GM12801 (cell line): ENCODE measurements around the gene HNRNPL.

Experiments used
- CTCF ChIP-seq: IDR thresholded peaks from one replicate; pipeline ENCODE4 v1.5.1; 2011; ENCODE audit warnings: control low read depth; ENCODE audit not compliant: insufficient read length; ENCODE audit errors: extremely low read depth

Gene HNRNPL

GRCh38 chr19:38850976-38851621 lies 1.3 kb upstream of the HNRNPL start:
- TF ChIP-seq CTCF: no peak

DNA sequence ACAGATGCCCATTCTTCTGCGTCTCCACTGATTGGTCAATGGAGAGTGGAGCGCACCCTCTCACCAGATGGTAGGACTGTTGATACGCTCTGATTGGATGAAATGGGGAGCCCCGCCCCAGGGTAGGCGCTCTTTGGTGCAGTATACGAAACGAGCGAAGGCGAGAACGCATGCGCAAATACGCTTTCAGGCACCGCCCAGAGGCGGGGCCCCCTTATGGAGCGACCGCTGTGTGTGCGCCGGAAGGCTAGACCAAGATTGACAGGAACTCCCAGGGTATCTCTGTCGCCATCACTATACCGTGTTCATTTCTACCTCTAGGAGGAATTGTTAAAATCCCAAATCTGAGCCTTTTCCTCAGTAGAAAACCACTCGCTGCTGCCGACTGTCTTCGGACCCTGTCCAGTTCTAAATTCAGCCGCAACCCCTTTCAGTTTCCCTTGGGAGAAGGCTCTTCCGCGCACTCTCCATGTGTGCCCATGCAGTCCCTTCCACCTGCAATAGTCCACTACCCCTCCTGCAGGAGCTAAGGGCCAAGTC lies 720 bp upstream of the HNRNPL start:
- no peak for TF ChIP-seq CTCF

- no peak for TF ChIP-seq CTCF
These were observed 483 bp downstream of the HNRNPL start for GRCh38 chr19:38849147-38849859.

GRCh38 chr19:38848299-38849146 lies 1.3 kb downstream of the HNRNPL start:
- no peak for TF ChIP-seq CTCF

GRCh38 chr19:38846097-38846496 lies 3.7 kb downstream of the HNRNPL start:
- no peak for TF ChIP-seq CTCF

DNA sequence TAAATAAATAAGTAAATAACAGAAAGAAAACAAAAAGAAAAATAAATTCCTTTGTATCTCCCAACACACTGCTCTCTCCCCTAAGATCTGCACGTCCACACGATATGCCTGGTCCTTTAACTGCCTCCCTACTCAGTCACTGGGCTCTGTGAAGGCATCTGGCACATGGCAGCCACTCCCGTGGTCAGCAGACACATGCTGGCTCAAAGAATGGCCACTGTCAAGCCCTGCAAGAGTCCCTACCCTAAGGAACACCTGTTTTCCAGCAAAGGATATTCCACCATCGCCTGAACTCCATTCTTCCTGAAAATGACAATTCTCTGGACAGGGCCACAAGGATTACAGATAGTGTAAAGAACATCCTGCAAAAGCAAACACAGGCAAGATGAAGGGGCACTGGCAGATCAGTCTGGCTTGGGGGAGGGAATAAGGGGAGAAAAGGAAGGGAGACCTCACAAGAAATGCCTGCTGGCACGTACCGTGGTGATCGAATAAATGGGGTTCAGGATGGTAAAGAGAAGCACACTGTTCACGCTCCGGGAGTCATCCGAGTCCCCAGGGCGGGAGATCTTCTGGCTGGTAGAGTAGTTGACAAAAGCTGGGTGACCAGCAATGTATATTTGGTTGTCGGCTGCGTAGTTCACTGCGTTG lies 4.3 kb downstream of the HNRNPL start:
- TF ChIP-seq CTCF: no peak

DNA sequence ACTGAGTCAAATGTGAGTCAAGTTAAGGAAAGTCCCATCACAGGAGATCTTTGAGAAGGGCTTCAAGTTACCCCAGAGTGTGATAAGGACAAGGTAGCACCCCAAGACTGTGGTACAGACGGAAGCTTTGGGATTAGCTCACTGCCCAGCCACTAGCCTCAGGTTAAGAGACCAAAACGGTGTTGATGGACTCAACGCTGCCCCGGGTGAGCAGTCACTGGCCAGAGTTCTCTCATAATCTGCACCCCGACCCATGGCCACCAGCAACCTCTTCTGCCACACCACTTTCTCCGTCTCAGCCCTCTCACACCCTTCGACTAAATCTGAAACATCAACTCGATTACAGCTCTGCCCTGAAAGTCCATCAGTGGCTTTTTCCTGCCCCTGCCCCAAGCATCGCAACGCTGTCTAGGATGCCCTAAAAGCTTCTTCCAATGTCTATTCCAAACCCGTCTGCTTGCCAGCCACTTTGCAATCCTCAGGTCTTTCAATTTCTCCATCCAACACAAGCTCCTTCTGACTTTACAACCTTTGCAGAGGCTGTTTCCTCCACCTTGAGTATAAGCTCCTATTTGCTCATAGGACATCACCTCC lies 5.6 kb downstream of the HNRNPL start:
- TF ChIP-seq CTCF: no peak
